Prostate gland (tissue), 2 donors: Measurements from ENCODE around the gene B3GALT6. TPM values are rescaled to one million over a fixed set of nuclear protein-coding genes. Genes with fewer than 3 reads are reported as not detected.
A peak's percentile ranks its signal among the peaks of the same experiment; 100 is the strongest.

Experiments
- DNase-seq: peaks from one replicate; pipeline ENCODE4 v3.0.0-alpha.2; 2019; ENCODE audit warnings: low spot score
- H3K27ac ChIP-seq, 2 donors: fragments of 200-600 bp; sonication (generic); 2 replicates each; pipeline ENCODE4 v1.5.1; 2017 to 2019
- H3K27me3 ChIP-seq: fragments of 200-600 bp; sonication (generic); replicated peaks from 2 replicates; pipeline ENCODE4 v1.5.1; 2019; ENCODE audit not compliant: insufficient read depth
- H3K36me3 ChIP-seq, 2 donors: fragments of 200-600 bp; sonication (generic); 1 replicate in 1 of 2; 2 replicates in 1 of 2; pipeline versions ENCODE4 v1.5.1 to v1.8.1; 2017 to 2019
- H3K4me1 ChIP-seq: fragments of 200-600 bp; sonication (generic); replicated peaks from 2 replicates; pipeline ENCODE4 v1.5.1; 2019
- H3K4me3 ChIP-seq, 2 donors: fragments of 200-600 bp; sonication (generic); 2 replicates each; pipeline ENCODE4 v1.5.1; 2017 to 2019
- H3K9me3 ChIP-seq: fragments of 200-600 bp; sonication (generic); 2 replicates; pipeline ENCODE4 v1.5.1; 2017
- POLR2A ChIP-seq: fragments of 450-650 bp; IDR thresholded peaks from one replicate; pipeline ENCODE4 v1.6.1; 2016; ENCODE audit warnings: antibody characterized with exemption, mild to moderate bottlenecking
- POLR2AphosphoS5 ChIP-seq: sonication (generic); formaldehyde crosslinking; IDR thresholded peaks from one replicate; pipeline ENCODE4 v1.6.1; 2017; ENCODE audit warnings: antibody characterized with exemption
- WGBS: methylation state at CpG from one replicate; pipeline ENCODE4 v1.1.5; 2018; 5-methylcytosine and 5-hydroxymethylcytosine counted together
- intact Hi-C: fragments of 100-400 bp; cut with DNase I; formaldehyde crosslinking; loops from one replicate; pipeline ENCODE4 v1.14.2; 2022
- total RNA-seq, 2 donors: library from RNA; depleted of rRNA; stranded (reverse); fragments of >200 nt; gene quantifications; one replicate each; pipeline ENCODE4 v1.1.0, GENCODE V29; 2016
- TF ChIP-seq, protein P1 (sequence below), 4 experiments: fragments of 200-600 bp in 2 of 4; fragments of 450-650 bp in 2 of 4; sonication (generic) in 2 of 4; IDR thresholded peaks; 1 replicate in 3 of 4; 2 replicates in 1 of 4; pipeline ENCODE4 v1.5.1; 2016 to 2019; ENCODE audit warnings: antibody characterized with exemption in 4 of 4, mild to moderate bottlenecking in 2 of 4, moderate library complexity in 2 of 4

The B3GALT6 gene
- 10 to 100 TPM; 29.6 to 41.5 TPM for total RNA-seq

DNA sequence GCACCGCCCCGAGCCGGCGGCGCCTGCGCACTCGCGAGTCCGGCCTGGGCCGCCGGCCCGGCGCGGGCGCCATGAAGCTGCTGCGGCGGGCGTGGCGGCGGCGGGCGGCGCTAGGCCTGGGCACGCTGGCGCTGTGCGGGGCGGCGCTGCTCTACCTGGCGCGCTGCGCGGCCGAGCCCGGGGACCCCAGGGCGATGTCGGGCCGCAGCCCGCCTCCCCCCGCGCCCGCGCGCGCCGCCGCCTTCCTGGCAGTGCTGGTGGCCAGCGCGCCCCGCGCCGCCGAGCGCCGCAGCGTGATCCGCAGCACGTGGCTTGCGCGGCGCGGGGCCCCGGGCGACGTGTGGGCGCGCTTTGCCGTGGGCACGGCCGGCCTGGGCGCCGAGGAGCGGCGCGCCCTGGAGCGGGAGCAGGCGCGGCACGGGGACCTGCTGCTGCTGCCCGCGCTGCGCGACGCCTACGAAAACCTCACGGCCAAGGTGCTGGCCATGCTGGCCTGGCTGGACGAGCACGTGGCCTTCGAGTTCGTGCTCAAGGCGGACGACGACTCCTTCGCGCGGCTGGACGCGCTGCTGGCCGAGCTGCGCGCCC, at the start of gene B3GALT6:
Gene B3GALT6 (plus strand): TSS at position 30 of the 588 bp plus-strand sequence. CDS start 42 bp downstream, at position 72.
- peaks cover 15% of the 10 kb centered on the region for H3K4me1 ChIP-seq
- no peak for TF ChIP-seq POLR2AphosphoS5
- no peak for TF ChIP-seq POLR2A
- TF ChIP-seq, protein P1, sequence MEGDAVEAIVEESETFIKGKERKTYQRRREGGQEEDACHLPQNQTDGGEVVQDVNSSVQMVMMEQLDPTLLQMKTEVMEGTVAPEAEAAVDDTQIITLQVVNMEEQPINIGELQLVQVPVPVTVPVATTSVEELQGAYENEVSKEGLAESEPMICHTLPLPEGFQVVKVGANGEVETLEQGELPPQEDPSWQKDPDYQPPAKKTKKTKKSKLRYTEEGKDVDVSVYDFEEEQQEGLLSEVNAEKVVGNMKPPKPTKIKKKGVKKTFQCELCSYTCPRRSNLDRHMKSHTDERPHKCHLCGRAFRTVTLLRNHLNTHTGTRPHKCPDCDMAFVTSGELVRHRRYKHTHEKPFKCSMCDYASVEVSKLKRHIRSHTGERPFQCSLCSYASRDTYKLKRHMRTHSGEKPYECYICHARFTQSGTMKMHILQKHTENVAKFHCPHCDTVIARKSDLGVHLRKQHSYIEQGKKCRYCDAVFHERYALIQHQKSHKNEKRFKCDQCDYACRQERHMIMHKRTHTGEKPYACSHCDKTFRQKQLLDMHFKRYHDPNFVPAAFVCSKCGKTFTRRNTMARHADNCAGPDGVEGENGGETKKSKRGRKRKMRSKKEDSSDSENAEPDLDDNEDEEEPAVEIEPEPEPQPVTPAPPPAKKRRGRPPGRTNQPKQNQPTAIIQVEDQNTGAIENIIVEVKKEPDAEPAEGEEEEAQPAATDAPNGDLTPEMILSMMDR (IDR thresholded peaks at IDR 0.05): no peak
- WGBS: 9% methylated on average over 32 of the region's 100 CpGs
- H3K27me3 ChIP-seq: no peaks in the 10 kb centered on the region
- peak within 1 kb of the TSS; percentile 78 to 95 for H3K4me3 ChIP-seq
- H3K9me3 ChIP-seq: no peaks in the 10 kb centered on the region
- peak within 1 kb of the TSS; percentile 79 to 92 for H3K27ac ChIP-seq
- intact Hi-C loops: no loop called here
- peaks cover 5 to 8% of the 10 kb centered on the region in 2 donors for H3K36me3 ChIP-seq
- DNase-seq: no peak

DNA sequence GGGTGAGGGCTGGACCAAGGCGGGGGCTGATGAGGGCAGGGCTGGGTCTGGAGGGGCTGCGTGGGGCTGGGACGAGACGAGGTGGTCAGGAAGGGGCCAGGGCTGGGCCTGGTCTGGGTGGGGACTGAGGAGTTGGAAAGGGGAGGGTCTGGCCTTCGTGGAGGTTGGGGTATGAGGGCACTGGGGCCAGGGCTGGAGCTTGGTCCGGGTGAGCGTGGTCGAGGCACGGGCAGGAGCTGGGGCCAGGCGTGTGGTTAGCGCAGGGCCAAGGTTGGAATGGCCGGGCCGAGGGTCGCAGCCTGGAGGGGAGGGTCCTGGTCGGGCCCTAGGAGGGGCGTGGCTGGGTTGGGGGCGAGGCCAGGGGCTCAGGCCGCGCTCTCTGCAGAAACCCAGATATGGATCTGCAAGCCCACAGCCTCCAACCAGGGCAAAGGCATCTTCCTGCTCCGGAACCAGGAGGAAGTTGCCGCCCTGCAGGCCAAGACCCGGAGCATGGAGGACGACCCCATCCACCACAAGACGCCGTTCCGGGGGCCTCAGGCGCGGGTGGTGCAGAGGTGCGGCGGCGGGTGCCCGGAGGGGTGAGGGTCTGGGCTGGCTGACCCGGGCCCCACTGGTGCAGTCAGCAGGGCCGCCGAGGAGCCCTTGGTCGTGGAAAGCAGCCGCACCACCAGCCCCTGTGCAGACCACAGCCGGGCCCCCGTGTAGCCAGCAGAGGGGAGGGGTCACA, 49.4 kb upstream of the B3GALT6 start:
- no peak overlapping the region for H3K27ac ChIP-seq
- no peaks in the 10 kb centered on the region for H3K36me3 ChIP-seq
- H3K9me3 ChIP-seq: no peaks in the 10 kb centered on the region
- no peak for DNase-seq
- WGBS: 84% methylated on average over 39 of the region's 39 CpGs
- intact Hi-C loops: no loop called here
- no peaks in the 10 kb centered on the region for H3K4me1 ChIP-seq
- TF ChIP-seq, protein P1 (IDR thresholded peaks at IDR 0.05): no peak
- TF ChIP-seq POLR2A: no peak
- TF ChIP-seq POLR2AphosphoS5: no peak
- H3K4me3 ChIP-seq: no peak overlapping the region
- H3K27me3 ChIP-seq: no peaks in the 10 kb centered on the region

GRCh38 chr1:1183221-1183747, 48.8 kb upstream of the B3GALT6 start:
- no peak overlapping the region for H3K4me3 ChIP-seq
- H3K36me3 ChIP-seq: no peaks in the 10 kb centered on the region
- no peaks in the 10 kb centered on the region for H3K27me3 ChIP-seq
- DNase-seq: no peak
- H3K9me3 ChIP-seq: no peaks in the 10 kb centered on the region
- H3K27ac ChIP-seq: no peak overlapping the region
- TF ChIP-seq POLR2AphosphoS5: no peak
- TF ChIP-seq POLR2A: no peak
- TF ChIP-seq, protein P1 (IDR thresholded peaks at IDR 0.05): no peak
- WGBS: 82% methylated on average over 21 of the region's 21 CpGs
- no peaks in the 10 kb centered on the region for H3K4me1 ChIP-seq
- intact Hi-C loops: no loop called here

- no peak for DNase-seq
These were observed 47.9 kb upstream of the B3GALT6 start for GRCh38 chr1:1183833-1184775.

More at GRCh38 chr1:1183833-1184775, 47.9 kb upstream of the B3GALT6 start:
- TF ChIP-seq, protein P1 (IDR thresholded peaks at IDR 0.05): no peak
- TF ChIP-seq POLR2A (no peak), POLR2AphosphoS5 (no peak)
- H3K27ac ChIP-seq: no peak overlapping the region
- 84% methylated on average over 33 of the region's 33 CpGs for WGBS
- intact Hi-C loops: no loop called here
- H3K4me3 ChIP-seq: no peak overlapping the region
- H3K4me1 ChIP-seq: no peaks in the 10 kb centered on the region
- no peaks in the 10 kb centered on the region for H3K9me3 ChIP-seq
- H3K36me3 ChIP-seq: no peaks in the 10 kb centered on the region
- no peaks in the 10 kb centered on the region for H3K27me3 ChIP-seq
